Neural progenitor cell (in vitro differentiated cells): ENCODE measurements around the gene SLC36A3. TPM values are rescaled to one million over a fixed set of nuclear protein-coding genes. Genes with fewer than 3 reads are reported as not detected.

Experiments used
- DNase-seq: peaks from one replicate; pipeline ENCODE4 v3.0.0-alpha.2; 2016; ENCODE audit warnings: low spot score
- H2AFZ ChIP-seq: fragments of 200-600 bp; sonication (generic); replicated peaks from 2 replicates; pipeline ENCODE4 v1.6.1; 2016; ENCODE audit warnings: antibody characterized with exemption
- H3F3A ChIP-seq: fragments of 200-600 bp; sonication (generic); 2 replicates; pipeline ENCODE4 v1.6.1; 2016; ENCODE audit warnings: antibody characterized with exemption, low read depth
- H3K27ac ChIP-seq: fragments of 200-600 bp; sonication (generic); 2 replicates; pipeline ENCODE4 v1.5.1; 2016; ENCODE audit warnings: mild to moderate bottlenecking
- H3K27me3 ChIP-seq: fragments of 200-600 bp; sonication (generic); 2 replicates; pipeline ENCODE4 v1.6.1; 2016; ENCODE audit warnings: mild to moderate bottlenecking, moderate library complexity
- H3K36me3 ChIP-seq: fragments of 200-600 bp; sonication (generic); 2 replicates; pipeline ENCODE4 v1.5.1; 2016
- H3K4me1 ChIP-seq: fragments of 200-600 bp; sonication (generic); 2 replicates; pipeline ENCODE4 v1.6.1; 2016; ENCODE audit warnings: mixed run types
- H3K4me2 ChIP-seq: fragments of 200-600 bp; sonication (generic); 2 replicates; pipeline ENCODE4 v1.6.1; 2016
- H3K4me3 ChIP-seq: fragments of 200-600 bp; sonication (generic); 2 replicates; pipeline ENCODE4 v1.5.1; 2016
- H3K79me2 ChIP-seq: fragments of 200-600 bp; sonication (generic); 2 replicates; pipeline ENCODE4 v1.6.1; 2016; ENCODE audit warnings: low read depth
- H3K9ac ChIP-seq: fragments of 200-600 bp; sonication (generic); 2 replicates; pipeline ENCODE4 v1.6.1; 2016
- H3K9me3 ChIP-seq: fragments of 200-600 bp; sonication (generic); 2 replicates; pipeline ENCODE4 v1.5.1; 2016; ENCODE audit warnings: low read depth
- H4K20me1 ChIP-seq: fragments of 200-600 bp; sonication (generic); 2 replicates; pipeline ENCODE4 v1.6.1; 2016; ENCODE audit warnings: low read depth
- H3K27ac Mint-ChIP-seq: 3 replicates; pipeline ENCODE4 v1.8.0; 2021; ENCODE audit warnings: mixed read lengths
- H3K27me3 Mint-ChIP-seq: 2 replicates; pipeline ENCODE4 v1.8.0; 2022; ENCODE audit warnings: low read depth, mild to moderate bottlenecking, inconsistent platforms, moderate library complexity, mixed read lengths; ENCODE audit not compliant: insufficient read depth
- H3K36me3 Mint-ChIP-seq: 3 replicates; pipeline ENCODE4 v1.8.0; 2021; ENCODE audit warnings: mixed read lengths
- H3K4me1 Mint-ChIP-seq: 3 replicates; pipeline ENCODE4 v1.8.0; 2021; ENCODE audit warnings: mixed read lengths
- H3K4me3 Mint-ChIP-seq: 3 replicates; pipeline ENCODE4 v1.8.0; 2021; ENCODE audit warnings: mild to moderate bottlenecking, moderate library complexity, mixed read lengths
- H3K9me3 Mint-ChIP-seq: 3 replicates; pipeline ENCODE4 v1.8.0; 2020; ENCODE audit warnings: mixed read lengths
- CTCF ChIP-seq: fragments of 200-600 bp; sonication (generic); IDR thresholded peaks from 2 replicates; pipeline ENCODE4 v1.5.1; 2017; ENCODE audit warnings: antibody characterized with exemption, mild to moderate bottlenecking
- EZH2 ChIP-seq: fragments of 200-600 bp; sonication (generic); IDR thresholded peaks from 2 replicates; pipeline ENCODE4 v1.6.1; 2017; ENCODE audit warnings: antibody characterized with exemption, mild to moderate bottlenecking, moderate library complexity
- EZH2phosphoT487 ChIP-seq: fragments of 200-600 bp; sonication (generic); IDR thresholded peaks from 2 replicates; pipeline ENCODE4 v1.6.1; 2017; ENCODE audit warnings: antibody characterized with exemption
- total RNA-seq: library from RNA; depleted of rRNA; stranded (reverse); fragments of >200 nt; gene quantifications from 2 replicates; pipeline ENCODE4 v1.2.3, GENCODE V29; 2015; ENCODE audit warnings: low replicate concordance

The SLC36A3 gene
- total RNA-seq, 1 donor from 2014 or later, result not detected

GRCh38 chr5:151251001-151251551 is 52.5 kb downstream of the SLC36A3 start:
- Histone ChIP-seq H3K9ac (no peak overlapping the region), H3K27ac (no peak overlapping the region), H3K9me3 (no peaks in the 10 kb centered on the region), H3K27me3 (peaks cover 7% of the 10 kb centered on the region), H3K36me3 (no peaks in the 10 kb centered on the region), H3F3A (peaks cover 14% of the 10 kb centered on the region), H4K20me1 (no peaks in the 10 kb centered on the region), H2AFZ (peak overlapping the region; percentile 37), H3K4me2 (no peak overlapping the region), H3K4me3 (no peak overlapping the region), H3K79me2 (no peaks in the 10 kb centered on the region), H3K4me1 (peaks cover 6% of the 10 kb centered on the region)
- Mint-ChIP-seq H3K4me1 (peaks cover 11% of the 10 kb centered on the region), H3K36me3 (no peaks in the 10 kb centered on the region), H3K4me3 (peak overlapping the region; percentile 94), H3K27me3 (no peaks in the 10 kb centered on the region), H3K27ac (no peak overlapping the region), H3K9me3 (no peaks in the 10 kb centered on the region)
- no peak for TF ChIP-seq EZH2
- TF ChIP-seq CTCF, result no peak
- TF ChIP-seq EZH2phosphoT487, result no peak
- no peak for DNase-seq

- Histone ChIP-seq H3F3A (peaks cover 14% of the 10 kb centered on the region), H3K4me2 (no peak overlapping the region), H3K9me3 (no peaks in the 10 kb centered on the region), H3K4me3 (no peak overlapping the region), H3K4me1 (peaks cover 6% of the 10 kb centered on the region), H3K36me3 (no peaks in the 10 kb centered on the region), H3K27me3 (peaks cover 7% of the 10 kb centered on the region), H3K27ac (no peak overlapping the region), H4K20me1 (no peaks in the 10 kb centered on the region), H2AFZ (peak overlapping the region; percentile 37), H3K9ac (no peak overlapping the region), H3K79me2 (no peaks in the 10 kb centered on the region)
- Mint-ChIP-seq H3K9me3 (no peaks in the 10 kb centered on the region), H3K4me3 (no peak overlapping the region), H3K27ac (no peak overlapping the region), H3K4me1 (peaks cover 11% of the 10 kb centered on the region), H3K36me3 (no peaks in the 10 kb centered on the region), H3K27me3 (no peaks in the 10 kb centered on the region)
- DNase-seq, result no peak
- TF ChIP-seq CTCF (no peak), EZH2phosphoT487 (no peak)
These were observed 53.1 kb downstream of the SLC36A3 start for GRCh38 chr5:151250346-151251000.

- no peaks in the 10 kb centered on the region for H3K27me3 Mint-ChIP-seq
- Histone ChIP-seq H3K4me2 (no peak overlapping the region), H3K36me3 (no peaks in the 10 kb centered on the region), H3K27ac (no peak overlapping the region), H3K4me1 (peaks cover 6% of the 10 kb centered on the region), H3F3A (peaks cover 14% of the 10 kb centered on the region), H3K27me3 (peaks cover 7% of the 10 kb centered on the region), H3K4me3 (no peak overlapping the region), H2AFZ (no peak overlapping the region), H3K9ac (no peak overlapping the region), H3K79me2 (no peaks in the 10 kb centered on the region), H3K9me3 (no peaks in the 10 kb centered on the region), H4K20me1 (no peaks in the 10 kb centered on the region)
- H3K36me3 Mint-ChIP-seq, result no peaks in the 10 kb centered on the region
- TF ChIP-seq EZH2phosphoT487 (no peak), EZH2 (no peak), CTCF (no peak)
- H3K4me3 Mint-ChIP-seq, result no peak overlapping the region
- H3K4me1 Mint-ChIP-seq, result peaks cover 11% of the 10 kb centered on the region
- DNase-seq, result no peak
- no peak overlapping the region for H3K27ac Mint-ChIP-seq
- H3K9me3 Mint-ChIP-seq, result no peaks in the 10 kb centered on the region
These were observed 54.3 kb downstream of the SLC36A3 start for GRCh38 chr5:151249281-151249680.
